Measurements from ENCODE around the gene RAET1G.
"Not testable (repeated sequence)": the region's sequence is repeated elsewhere in the genome, so short reads cannot be mapped to it uniquely, and the experiment has no call there.

- TF ChIP-seq, protein P1, sequence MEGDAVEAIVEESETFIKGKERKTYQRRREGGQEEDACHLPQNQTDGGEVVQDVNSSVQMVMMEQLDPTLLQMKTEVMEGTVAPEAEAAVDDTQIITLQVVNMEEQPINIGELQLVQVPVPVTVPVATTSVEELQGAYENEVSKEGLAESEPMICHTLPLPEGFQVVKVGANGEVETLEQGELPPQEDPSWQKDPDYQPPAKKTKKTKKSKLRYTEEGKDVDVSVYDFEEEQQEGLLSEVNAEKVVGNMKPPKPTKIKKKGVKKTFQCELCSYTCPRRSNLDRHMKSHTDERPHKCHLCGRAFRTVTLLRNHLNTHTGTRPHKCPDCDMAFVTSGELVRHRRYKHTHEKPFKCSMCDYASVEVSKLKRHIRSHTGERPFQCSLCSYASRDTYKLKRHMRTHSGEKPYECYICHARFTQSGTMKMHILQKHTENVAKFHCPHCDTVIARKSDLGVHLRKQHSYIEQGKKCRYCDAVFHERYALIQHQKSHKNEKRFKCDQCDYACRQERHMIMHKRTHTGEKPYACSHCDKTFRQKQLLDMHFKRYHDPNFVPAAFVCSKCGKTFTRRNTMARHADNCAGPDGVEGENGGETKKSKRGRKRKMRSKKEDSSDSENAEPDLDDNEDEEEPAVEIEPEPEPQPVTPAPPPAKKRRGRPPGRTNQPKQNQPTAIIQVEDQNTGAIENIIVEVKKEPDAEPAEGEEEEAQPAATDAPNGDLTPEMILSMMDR (conservative IDR thresholded peaks at IDR 0.05; ENCODE audit: low read depth, low read length), result not testable (repeated sequence)
- not testable (repeated sequence) for TF ChIP-seq EZH2 (IDR thresholded peaks at IDR 0.05; ENCODE audit: borderline replicate concordance, low read depth, low read length, poor library complexity, severe bottlenecking)
Observed at GRCh38 chr6:149908480-149908879, 14.4 kb downstream of the RAET1G start.
